Tibial nerve (tissue), 3 donors: ENCODE results near the gene LDHA.

Experiments
- POLR2A ChIP-seq, 2 donors: fragments of 450-650 bp; IDR thresholded peaks; one replicate each; pipeline ENCODE4 v1.6.1; 2017; ENCODE audit warnings: antibody characterized with exemption in 2 of 2, mild to moderate bottlenecking in 2 of 2, moderate library complexity in 2 of 2
- TF ChIP-seq, protein P1 (sequence below), 5 experiments: fragments of 200-600 bp in 3 of 5; fragments of 450-650 bp in 2 of 5; sonication (generic) in 3 of 5; IDR thresholded peaks; one replicate each; pipeline ENCODE4 v1.5.1; 2016 to 2019; ENCODE audit warnings: antibody characterized with exemption in 5 of 5, mild to moderate bottlenecking in 3 of 5, moderate library complexity in 2 of 5

DNA sequence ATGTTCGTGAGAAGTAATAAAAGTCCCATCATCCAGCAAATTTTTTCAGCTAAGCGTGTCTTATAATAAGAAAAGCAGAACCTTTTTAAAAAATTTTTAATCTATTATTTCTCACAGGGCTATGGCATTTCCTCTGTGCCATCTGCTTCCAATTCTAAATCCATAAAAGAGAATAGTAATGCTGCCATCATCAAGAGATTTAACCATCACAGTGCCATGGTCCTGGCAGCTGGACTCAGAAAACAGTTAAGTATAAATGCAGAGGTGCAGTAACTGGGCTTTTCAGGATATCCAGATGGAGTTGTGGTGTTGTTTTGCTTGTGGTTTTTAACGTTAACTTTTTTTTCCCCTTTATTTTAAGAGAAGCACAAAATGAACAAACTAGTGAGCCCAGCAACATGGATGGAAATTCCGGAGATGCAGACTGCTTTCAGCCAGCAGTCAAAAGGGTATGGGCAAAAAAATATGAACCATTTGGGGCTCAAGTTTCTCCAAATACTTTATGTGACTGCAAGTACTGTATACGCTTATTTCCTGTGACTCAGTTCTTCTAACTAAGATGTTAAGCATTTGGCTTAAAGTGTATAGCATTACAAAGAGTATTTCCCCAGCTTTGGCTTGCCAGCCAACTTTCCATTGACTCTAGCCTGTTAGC lies 46.8 kb upstream of the LDHA start:
- no peak for TF ChIP-seq POLR2A (IDR thresholded peaks at IDR 0.05)
- TF ChIP-seq, protein P1, sequence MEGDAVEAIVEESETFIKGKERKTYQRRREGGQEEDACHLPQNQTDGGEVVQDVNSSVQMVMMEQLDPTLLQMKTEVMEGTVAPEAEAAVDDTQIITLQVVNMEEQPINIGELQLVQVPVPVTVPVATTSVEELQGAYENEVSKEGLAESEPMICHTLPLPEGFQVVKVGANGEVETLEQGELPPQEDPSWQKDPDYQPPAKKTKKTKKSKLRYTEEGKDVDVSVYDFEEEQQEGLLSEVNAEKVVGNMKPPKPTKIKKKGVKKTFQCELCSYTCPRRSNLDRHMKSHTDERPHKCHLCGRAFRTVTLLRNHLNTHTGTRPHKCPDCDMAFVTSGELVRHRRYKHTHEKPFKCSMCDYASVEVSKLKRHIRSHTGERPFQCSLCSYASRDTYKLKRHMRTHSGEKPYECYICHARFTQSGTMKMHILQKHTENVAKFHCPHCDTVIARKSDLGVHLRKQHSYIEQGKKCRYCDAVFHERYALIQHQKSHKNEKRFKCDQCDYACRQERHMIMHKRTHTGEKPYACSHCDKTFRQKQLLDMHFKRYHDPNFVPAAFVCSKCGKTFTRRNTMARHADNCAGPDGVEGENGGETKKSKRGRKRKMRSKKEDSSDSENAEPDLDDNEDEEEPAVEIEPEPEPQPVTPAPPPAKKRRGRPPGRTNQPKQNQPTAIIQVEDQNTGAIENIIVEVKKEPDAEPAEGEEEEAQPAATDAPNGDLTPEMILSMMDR (IDR thresholded peaks at IDR 0.05), result no peak
